Measurements from ENCODE around the gene OSBPL3. TPM values are rescaled to one million over a fixed set of nuclear protein-coding genes. Genes with fewer than 3 reads are reported as not detected.

OSBPL3 gene
- polyA plus RNA-seq, 1 of the 3 experiments (the other 2 are of a cell fraction) = 23.2 TPM

DNA sequence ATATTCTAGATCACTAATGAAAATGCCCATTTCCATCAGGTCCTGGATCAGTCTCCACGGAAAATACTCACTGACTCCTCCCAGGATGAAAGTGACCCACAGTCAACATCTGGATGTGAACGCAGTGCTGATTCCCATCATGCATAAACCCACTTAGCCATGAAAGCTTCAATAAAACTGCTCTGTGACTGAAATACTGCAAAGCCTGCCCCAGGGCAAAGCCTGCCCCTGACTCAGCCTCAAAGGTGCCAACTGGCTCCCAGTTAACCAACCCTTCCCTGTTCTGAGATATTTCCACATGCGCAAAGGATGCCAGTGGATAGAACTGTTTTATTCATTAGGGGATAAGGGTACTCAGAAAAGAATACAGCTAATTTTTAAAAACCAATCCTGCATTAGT is 24.0 kb downstream of the OSBPL3 start:
- 82% methylated on average over 3 of the region's 3 CpGs for WGBS (ENCODE audit: low lambda C conversion rate)

GRCh38 chr7:24955313-24955712 is 24.7 kb downstream of the OSBPL3 start:
- no peaks in the 10 kb centered on the region for H4K20me1 ChIP-seq (ENCODE audit: insufficient read depth)
- H3K27me3 ChIP-seq (ENCODE audit: insufficient read depth) = no peaks in the 10 kb centered on the region
- no peaks in the 10 kb centered on the region for H3K9me3 ChIP-seq
- no peak overlapping the region for H3K9ac ChIP-seq
- peaks cover 99% of the 10 kb centered on the region for H3K79me2 ChIP-seq (ENCODE audit: insufficient read depth)
- TF ChIP-seq, protein P1, sequence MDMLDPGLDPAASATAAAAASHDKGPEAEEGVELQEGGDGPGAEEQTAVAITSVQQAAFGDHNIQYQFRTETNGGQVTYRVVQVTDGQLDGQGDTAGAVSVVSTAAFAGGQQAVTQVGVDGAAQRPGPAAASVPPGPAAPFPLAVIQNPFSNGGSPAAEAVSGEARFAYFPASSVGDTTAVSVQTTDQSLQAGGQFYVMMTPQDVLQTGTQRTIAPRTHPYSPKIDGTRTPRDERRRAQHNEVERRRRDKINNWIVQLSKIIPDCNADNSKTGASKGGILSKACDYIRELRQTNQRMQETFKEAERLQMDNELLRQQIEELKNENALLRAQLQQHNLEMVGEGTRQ (IDR thresholded peaks at IDR 0.05; ENCODE audit: borderline replicate concordance, low read depth, low read length) = no peak
- no peaks in the 10 kb centered on the region for H3K36me3 ChIP-seq (replicated peaks in 1 of 2; ENCODE audit: control insufficient read depth in 1 of 2, insufficient read depth in 2 of 2, low read length in 1 of 2)
- CTCF ChIA-PET = interaction anchor here (1.0 to 2.1 kb wide), 2 partner anchors 25 to 135 kb away, joined by 3 to 12 read pairs; partner anchors contain the start of gene OSBPL3
- H3K4me1 ChIP-seq (ENCODE audit: control insufficient read depth in 1 of 2, insufficient read depth in 2 of 2, low read depth in 1 of 2, low read length in 1 of 2) = peaks cover 4 to 11% of the 10 kb centered on the region in 2 experiments; a peak in 3 of 4 replicates
- no peak overlapping the region for H2AFZ ChIP-seq (ENCODE audit: low read depth)
- H3K4me2 ChIP-seq = no peak overlapping the region
- no peak for DNase-seq
- 100% methylated on average over 1 of the region's 1 CpG for WGBS (ENCODE audit: low lambda C conversion rate)
- no peak overlapping the region for H3K27ac ChIP-seq (ENCODE audit: low read depth in 2 of 2, low read length in 1 of 2)
- no peak overlapping the region for H3K4me3 ChIP-seq (ENCODE audit: low read depth in 2 of 2, low read length in 1 of 2)
- H3K9me2 ChIP-seq = no peaks in the 10 kb centered on the region
- H3F3A ChIP-seq (replicated peaks; ENCODE audit: insufficient read depth) = peaks cover 6% of the 10 kb centered on the region
- POLR2A ChIA-PET = no interaction called here

More for the DNA sequence above, 24.0 kb downstream of the OSBPL3 start:
- ChIA-PET POLR2A (no interaction called here), CTCF (interaction anchor here (1.0 to 2.1 kb wide), 3 partner anchors 22 to 136 kb away, joined by 3 to 12 read pairs (median 3); partner anchors contain the start of gene OSBPL3)
- no peaks in the 10 kb centered on the region for H3K9me3 ChIP-seq
- no peaks in the 10 kb centered on the region for H4K20me1 ChIP-seq (ENCODE audit: insufficient read depth)
- H3K36me3 ChIP-seq (replicated peaks in 1 of 2; ENCODE audit: control insufficient read depth in 1 of 2, insufficient read depth in 2 of 2, low read length in 1 of 2) = no peaks in the 10 kb centered on the region
- no peaks in the 10 kb centered on the region for H3K27me3 ChIP-seq (ENCODE audit: insufficient read depth)
- H3K9me2 ChIP-seq = no peaks in the 10 kb centered on the region
- DNase-seq = peak; percentile 63
- no peak overlapping the region for H3K4me3 ChIP-seq (ENCODE audit: low read depth in 2 of 2, low read length in 1 of 2)
- no peak overlapping the region for H3K27ac ChIP-seq (ENCODE audit: low read depth in 2 of 2, low read length in 1 of 2)
- no peak overlapping the region for H2AFZ ChIP-seq (ENCODE audit: low read depth)
- H3F3A ChIP-seq (replicated peaks; ENCODE audit: insufficient read depth) = peaks cover 6% of the 10 kb centered on the region
- no peak overlapping the region for H3K9ac ChIP-seq
- peaks cover 99% of the 10 kb centered on the region for H3K79me2 ChIP-seq (ENCODE audit: insufficient read depth)
- no peak overlapping the region for H3K4me2 ChIP-seq
- TF ChIP-seq SMC3 (IDR thresholded peaks at IDR 0.05; ENCODE audit: low read depth, low read length) (no peak), RCOR1 (IDR thresholded peaks at IDR 0.05; ENCODE audit: low read length) (peak; percentile 56; the same call in 1 of the 2 replicates), MEF2A (IDR thresholded peaks at IDR 0.05; ENCODE audit: borderline replicate concordance, low read depth) (no peak), CHD2 (IDR thresholded peaks at IDR 0.05; ENCODE audit: low read length, partially characterized antibody) (peak; percentile 15), EP300 (IDR thresholded peaks at IDR 0.05; ENCODE audit: borderline replicate concordance in 1 of 2, low read depth in 1 of 2, low read length in 1 of 2) (peak in 1 of 2 experiments; percentile 58; a peak in 1 of 4 replicates)
- H3K4me1 ChIP-seq (ENCODE audit: control insufficient read depth in 1 of 2, insufficient read depth in 2 of 2, low read depth in 1 of 2, low read length in 1 of 2) = peaks cover 4 to 11% of the 10 kb centered on the region in 2 experiments; a peak in 3 of 4 replicates

GRCh38 chr7:24952464-24952863 is 27.5 kb downstream of the OSBPL3 start:
- Histone ChIP-seq H3F3A (replicated peaks; ENCODE audit: insufficient read depth) (peaks cover 3% of the 10 kb centered on the region), H3K4me1 (ENCODE audit: control insufficient read depth in 1 of 2, insufficient read depth in 2 of 2, low read depth in 1 of 2, low read length in 1 of 2) (peaks cover 6 to 14% of the 10 kb centered on the region in 2 experiments; a peak in 3 of 4 replicates), H3K79me2 (ENCODE audit: insufficient read depth) (peaks cover 99% of the 10 kb centered on the region), H3K9me3 (no peaks in the 10 kb centered on the region), H3K9ac (no peak overlapping the region), H3K27me3 (ENCODE audit: insufficient read depth) (no peaks in the 10 kb centered on the region), H4K20me1 (ENCODE audit: insufficient read depth) (no peaks in the 10 kb centered on the region), H3K9me2 (no peaks in the 10 kb centered on the region), H3K27ac (ENCODE audit: low read depth in 2 of 2, low read length in 1 of 2) (no peak overlapping the region), H3K4me2 (no peak overlapping the region), H3K36me3 (replicated peaks in 1 of 2; ENCODE audit: control insufficient read depth in 1 of 2, insufficient read depth in 2 of 2, low read length in 1 of 2) (no peaks in the 10 kb centered on the region), H2AFZ (ENCODE audit: low read depth) (no peak overlapping the region), H3K4me3 (ENCODE audit: low read depth in 2 of 2, low read length in 1 of 2) (no peak overlapping the region)
- POLR2A ChIA-PET = no interaction called here
- no peak for DNase-seq
- CTCF ChIA-PET = interaction anchor here (1.5 kb wide), 1 partner anchor 139 kb away, joined by 4 read pairs; no protein-coding TSS in a partner anchor
- 97% methylated on average over 2 of the region's 2 CpGs for WGBS (ENCODE audit: low lambda C conversion rate)
- TF ChIP-seq REST (IDR thresholded peaks at IDR 0.05; ENCODE audit: low read depth, low read length) (no peak), ELF1 (IDR thresholded peaks at IDR 0.05) (no peak), FOSL2 (IDR thresholded peaks at IDR 0.05; ENCODE audit: borderline replicate concordance, low read depth) (no peak), MAX (IDR thresholded peaks at IDR 0.05; ENCODE audit: low read depth) (no peak), POLR2AphosphoS5 (IDR thresholded peaks at IDR 0.05; ENCODE audit: low read depth, low read length) (no peak), CHD2 (IDR thresholded peaks at IDR 0.05; ENCODE audit: low read length, partially characterized antibody) (no peak), NFIC (IDR thresholded peaks at IDR 0.05; ENCODE audit: borderline replicate concordance) (no peak), RFX5 (IDR thresholded peaks at IDR 0.05; ENCODE audit: low read length) (no peak), RAD21 (IDR thresholded peaks at IDR 0.05; ENCODE audit: low read length) (no peak), EZH2phosphoT487 (IDR thresholded peaks at IDR 0.05; ENCODE audit: borderline replicate concordance, low read depth) (no peak), EP300 (IDR thresholded peaks at IDR 0.05; ENCODE audit: borderline replicate concordance in 1 of 2, low read depth in 1 of 2, low read length in 1 of 2) (no peak)
- TF ChIP-seq, protein P1 (IDR thresholded peaks at IDR 0.05; ENCODE audit: borderline replicate concordance, low read depth, low read length) = no peak

Data from SK-N-SH (cell line).